ENCODE results near the gene N4BP3.

The N4BP3 gene

DNA sequence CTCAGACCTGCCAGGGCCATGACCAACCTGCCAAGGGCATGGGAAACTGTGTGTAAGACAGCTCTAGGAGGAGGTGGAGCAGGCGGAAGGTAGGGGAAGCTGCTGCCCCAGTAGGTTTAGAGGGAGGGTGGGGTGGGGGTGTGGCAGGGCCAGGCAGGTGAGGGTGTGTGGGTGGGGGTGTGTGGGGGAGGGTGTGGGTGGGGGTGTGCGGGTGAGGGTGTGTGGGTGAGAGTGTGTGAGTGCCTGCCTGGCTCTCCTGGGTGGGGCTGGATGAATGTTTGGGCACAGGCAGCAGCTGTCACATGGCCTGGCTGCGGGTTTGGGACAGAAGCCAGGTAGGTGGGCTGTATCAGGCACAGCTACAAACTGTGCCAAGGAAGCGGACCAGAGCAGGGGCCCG is 8.8 kb upstream of the N4BP3 start:
- DNase-seq = no peak

DNA sequence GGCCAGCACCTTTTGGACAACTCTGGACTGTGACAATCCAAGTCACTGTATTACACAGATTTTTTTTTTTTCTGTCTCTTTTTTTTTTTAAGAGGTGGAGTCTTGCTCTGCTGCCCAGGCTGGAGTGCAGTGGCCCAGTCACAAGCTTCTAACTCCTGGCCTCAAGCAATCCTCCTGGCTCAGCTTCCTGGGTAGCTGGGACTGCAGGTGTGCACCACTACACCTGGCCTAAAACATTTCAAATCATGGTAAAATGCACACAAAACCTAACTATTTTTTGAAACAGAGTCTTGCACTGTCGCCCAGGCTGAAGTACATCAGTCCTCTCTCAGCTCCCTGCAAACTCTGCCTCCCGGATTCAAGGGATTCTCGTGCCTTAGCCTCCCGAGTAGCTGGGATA is 7.2 kb upstream of the N4BP3 start:
- DNase-seq = no peak

- no peak for DNase-seq
Observed at GRCh38 chr5:178106556-178107239, 6.6 kb upstream of the N4BP3 start.

DNA sequence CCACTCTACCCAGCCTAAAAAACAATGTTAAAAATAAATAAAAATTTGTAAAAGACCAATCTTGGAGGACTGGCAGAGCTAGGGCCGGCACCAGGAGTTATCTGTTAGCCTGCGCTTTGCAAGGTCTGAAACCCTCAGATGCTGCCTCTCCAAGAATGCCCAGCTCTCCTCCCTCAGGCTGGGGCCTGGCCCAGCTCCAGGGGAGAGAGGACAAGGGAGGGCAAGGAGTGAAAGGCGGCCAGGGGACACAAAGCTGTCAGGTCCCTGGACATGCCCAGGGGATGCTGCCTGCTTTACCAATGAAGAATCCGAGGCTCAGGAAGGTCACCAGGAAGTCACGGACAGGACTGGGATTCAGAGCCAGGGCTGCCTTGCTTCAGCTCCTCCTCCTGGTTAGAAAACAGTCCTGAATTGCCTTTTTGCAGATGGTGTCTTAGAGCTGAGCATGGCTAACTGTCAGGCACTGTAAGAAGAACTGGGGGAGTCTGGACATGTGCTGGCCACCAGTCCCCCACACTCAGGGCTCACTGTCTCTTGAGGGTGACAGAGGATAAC is 5.5 kb upstream of the N4BP3 start:
- no peak for DNase-seq

DNA sequence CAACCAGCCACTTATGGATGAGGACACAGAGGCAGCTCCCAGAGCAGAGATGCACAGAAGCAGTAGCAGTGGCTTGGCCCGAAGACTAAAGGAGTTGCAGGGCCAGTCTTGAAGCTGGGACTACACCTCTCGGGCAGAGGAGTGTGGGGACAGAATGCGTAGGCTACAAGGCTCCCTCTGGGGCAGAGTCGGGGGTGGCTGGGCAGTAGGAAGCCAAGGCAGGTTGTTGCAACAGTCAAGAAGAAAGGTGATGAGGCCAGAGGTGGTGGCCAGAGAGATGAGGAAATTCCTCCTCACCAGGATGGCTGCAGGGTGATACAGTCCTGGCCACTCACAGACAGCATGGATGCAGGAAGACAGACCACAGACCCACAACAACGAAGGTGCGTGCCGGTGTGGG is 4.9 kb upstream of the N4BP3 start:
- DNase-seq = no peak

GRCh38 chr5:178108966-178109365 is 4.4 kb upstream of the N4BP3 start:
- no peak for DNase-seq

DNA sequence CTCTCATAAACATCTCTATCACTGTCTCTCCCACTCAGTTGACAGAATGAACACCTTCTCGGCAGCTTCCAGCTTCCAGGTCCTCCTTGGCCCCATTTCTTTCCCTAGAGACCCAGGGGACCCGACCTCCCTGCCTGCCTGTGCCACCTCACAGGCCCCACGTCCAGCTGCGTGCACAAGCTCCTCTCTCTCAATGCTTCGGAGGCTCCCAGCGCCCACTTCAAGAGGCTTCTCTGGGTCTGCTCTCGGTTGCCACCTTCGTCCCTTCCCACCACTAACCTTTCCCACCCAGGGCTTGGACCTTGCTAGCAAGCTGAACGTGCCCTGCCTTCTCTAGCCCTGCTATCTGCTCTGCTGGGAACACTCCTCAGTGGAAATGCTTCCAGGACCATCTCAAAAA is 2.8 kb upstream of the N4BP3 start:
- DNase-seq = no peak

DNA sequence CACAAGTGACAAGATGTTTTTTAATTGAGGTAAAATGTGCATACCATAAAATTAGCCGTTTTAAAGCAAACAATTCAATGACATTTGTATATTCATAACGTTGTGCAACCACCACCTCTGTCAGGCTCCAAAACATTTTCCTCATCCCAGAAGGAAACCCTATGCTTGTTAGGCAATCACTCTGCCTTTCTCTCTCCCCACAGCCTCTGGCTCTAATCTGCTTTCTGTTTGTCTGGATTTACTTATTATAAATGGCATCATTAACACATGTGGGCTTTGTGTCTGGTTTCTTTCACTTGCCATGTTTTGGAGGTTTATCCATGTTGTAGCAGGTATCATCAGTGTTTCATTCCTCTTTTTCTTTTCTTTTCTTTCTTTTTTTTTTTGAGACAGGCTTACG is 1.4 kb upstream of the N4BP3 start:
- no peak for DNase-seq

DNA sequence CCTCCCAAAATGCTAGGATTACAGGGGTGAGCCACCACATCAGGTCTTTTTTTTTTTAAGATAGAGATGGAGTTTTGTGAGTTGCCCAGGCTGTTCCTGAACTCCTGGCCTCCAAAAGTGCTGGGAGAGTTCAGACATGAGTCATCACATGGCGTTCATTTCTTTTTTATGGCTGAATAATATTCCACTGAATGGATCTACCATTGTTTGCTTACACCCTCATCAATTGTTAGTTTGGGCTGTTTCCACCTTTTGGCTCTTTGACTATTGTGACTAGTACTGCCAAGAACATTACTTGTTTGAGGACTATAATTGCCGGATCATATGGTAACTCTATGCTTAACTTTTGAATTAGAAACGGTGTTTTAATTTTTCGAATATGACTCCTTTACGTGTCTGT is 787 bp upstream of the N4BP3 start:
- DNase-seq = no peak

GRCh38 chr5:178113841-178114324 is 551 bp downstream of the N4BP3 start:
- no peak for DNase-seq

- DNase-seq = no peak
Observed at GRCh38 chr5:178114325-178115135, 1.2 kb downstream of the N4BP3 start.

DNA sequence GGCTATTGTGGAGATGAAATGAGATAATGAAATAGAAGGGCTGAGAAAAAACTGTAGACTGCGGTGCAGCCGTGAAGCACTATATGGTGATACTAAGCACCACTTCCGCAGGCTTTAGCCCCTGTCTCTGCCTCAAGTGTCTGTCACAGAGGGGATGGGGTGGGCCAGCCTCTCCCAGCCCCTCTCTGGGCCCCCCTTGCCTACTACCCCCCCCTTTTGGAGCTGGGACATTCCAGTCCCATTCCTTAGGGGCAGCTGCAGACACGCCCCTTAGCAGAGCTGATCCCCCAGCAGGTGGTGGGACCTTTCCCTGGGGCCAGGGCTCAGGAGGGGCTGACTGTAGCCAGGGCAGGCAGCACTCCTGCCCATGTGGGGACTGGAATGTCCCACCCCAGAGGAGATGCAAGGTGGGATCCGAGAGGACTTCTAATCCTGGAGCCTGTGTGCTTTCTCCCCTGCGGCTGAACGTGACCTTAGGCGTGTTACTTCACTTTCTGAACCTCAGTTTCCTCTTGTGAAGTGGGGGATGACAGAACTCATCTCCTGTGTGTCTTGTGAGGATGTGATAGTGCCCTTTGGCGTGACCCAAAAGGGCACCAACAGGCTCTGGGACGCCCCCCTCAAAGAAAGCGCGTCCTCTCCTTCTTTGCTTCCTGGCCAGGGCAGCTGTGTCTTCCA is 1.9 kb downstream of the N4BP3 start:
- DNase-seq = no peak

- DNase-seq = no peak
Observed at GRCh38 chr5:178115814-178116142, 2.4 kb downstream of the N4BP3 start.

DNA sequence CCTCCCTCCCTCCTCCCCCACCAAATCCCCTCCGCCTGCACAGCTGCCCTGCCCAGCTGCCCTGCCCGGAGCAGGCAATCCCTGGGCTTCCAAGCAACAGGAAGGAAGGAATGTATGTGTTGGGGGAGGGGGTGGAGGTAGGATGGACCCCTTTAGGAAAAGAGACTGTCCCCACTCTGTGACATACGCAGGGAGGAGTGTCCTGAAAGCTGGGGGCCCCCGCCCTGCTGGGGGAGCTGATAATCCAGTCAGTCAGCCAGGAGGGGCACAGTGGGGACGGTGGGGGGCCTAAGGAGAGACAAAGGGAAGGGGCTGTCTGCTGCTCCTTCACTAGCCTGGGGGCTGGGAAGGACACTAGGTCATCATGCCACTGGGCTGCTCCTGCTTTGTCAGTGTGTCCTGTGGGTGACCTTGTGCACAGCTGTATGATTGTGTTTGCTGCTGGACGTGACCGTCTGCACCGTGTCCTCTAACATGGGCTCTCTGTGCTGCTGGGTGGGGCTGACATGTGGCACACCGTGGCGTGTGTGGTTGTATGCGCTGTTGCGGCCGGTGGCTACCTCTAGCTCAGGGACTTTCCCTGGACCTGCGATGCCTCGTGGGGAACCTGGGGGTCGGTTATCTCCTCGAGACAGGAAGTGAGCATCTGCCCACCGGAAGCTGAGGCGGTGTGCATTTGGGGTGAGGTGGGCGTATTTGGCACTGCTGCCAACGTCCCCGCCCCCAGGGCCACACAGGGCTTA is 3.0 kb downstream of the N4BP3 start:
- no peak for DNase-seq

GRCh38 chr5:178117923-178118701 is 4.8 kb downstream of the N4BP3 start:
- peak; percentile 29 for DNase-seq

DNA sequence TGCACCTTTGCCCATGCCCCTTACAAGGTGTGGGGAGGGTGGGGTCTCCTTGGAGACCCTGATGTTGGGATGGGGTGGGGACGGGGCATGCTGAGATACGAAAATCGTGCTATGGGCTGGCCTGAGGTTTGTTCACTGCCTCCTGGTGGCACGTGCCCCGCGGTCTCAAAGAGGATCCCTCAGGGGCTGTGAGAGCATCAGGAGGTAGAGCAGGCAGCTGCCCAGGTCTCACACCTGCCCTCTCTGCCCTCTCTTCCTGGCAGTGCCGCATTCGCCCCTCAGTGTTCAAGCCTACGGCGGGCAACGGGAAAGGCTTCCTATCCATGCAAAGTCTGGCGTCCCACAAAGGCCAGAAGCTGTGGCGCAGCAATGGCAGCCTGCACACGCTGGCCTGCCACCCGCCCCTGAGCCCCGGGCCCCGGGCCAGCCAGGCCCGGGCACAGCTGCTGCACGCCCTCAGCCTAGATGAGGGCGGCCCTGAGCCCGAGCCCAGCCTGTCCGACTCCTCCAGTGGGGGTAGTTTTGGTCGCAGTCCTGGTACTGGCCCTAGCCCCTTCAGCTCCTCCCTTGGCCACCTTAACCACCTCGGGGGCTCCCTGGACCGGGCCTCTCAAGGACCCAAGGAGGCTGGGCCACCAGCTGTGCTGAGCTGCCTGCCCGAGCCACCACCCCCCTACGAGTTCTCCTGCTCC is 6.7 kb downstream of the N4BP3 start:
- DNase-seq = no peak

DNA sequence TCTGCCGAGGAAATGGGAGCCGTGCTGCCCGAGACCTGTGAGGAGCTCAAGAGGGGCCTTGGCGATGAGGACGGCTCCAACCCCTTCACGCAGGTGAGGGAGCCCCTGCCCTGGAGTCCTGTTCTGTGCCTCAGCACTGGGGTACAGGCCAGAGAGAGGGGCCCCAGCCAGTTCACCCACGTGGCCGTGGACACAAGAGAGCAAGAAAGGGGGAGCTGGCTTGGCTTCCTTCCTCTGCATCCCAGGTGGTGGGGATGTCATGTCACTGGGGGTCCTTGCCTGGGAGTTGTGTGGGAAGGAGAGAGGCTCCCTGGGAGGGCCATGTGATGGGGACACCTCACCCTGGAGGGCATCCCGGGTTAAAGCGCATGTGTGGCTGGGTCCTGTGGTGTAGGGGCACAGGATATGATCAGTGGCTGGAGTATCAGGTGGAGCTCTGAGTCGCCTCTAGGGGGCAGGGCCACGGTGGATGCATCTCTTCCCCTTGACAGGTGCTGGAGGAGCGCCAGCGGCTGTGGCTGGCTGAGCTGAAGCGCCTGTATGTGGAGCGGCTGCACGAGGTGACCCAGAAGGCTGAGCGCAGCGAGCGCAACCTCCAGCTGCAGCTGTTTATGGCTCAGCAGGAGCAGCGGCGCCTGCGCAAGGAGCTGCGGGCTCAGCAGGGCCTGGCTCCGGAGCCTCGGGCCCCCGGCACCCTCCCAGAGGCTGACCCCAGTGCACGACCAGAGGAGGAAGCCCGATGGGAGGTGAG is 7.5 kb downstream of the N4BP3 start:
- DNase-seq = peak; percentile 6

GRCh38 chr5:178121391-178122276 is 8.3 kb downstream of the N4BP3 start:
- DNase-seq = no peak

- DNase-seq = no peak
Observed at GRCh38 chr5:178122346-178122745, 9.0 kb downstream of the N4BP3 start.
